HG02623 (cell line): ENCODE data around the gene ZBTB7C.
A peak's percentile ranks its signal among the peaks of the same experiment; 100 is the strongest.

Experiments
- ATAC-seq: cut with Tn5 transposase; IDR thresholded peaks from one replicate; pipeline ENCODE4 v1.9.1; 2021; ENCODE audit warnings: moderate library complexity; ENCODE audit not compliant: unreplicated experiment

ZBTB7C gene

GRCh38 chr18:48418539-48419276 lies 9.5 kb upstream of the ZBTB7C start:
- ATAC-seq: no peak

GRCh38 chr18:48417985-48418384 lies 8.8 kb upstream of the ZBTB7C start:
- ATAC-seq: no peak

DNA sequence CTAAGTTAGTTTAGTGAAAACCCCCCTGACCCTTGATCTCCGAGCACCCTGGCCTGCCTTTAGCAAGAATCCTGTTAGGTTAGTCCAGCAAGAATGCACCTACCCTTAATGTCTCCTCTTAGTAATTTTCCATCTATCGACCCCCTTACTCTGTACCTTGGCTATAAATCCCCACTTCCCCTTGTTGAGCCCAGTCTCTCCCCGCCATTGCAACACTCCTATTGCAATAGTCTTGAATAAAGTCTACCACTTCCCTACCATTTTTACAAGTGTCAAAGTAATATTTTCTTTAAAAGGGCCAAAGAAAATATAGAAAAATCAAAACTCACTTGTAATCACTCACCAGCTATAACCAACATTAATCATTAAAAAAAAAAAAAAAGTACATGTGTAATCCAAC lies 4.2 kb upstream of the ZBTB7C start:
- ATAC-seq: no peak

- ATAC-seq: no peak
These were observed 3.3 kb upstream of the ZBTB7C start for GRCh38 chr18:48412339-48412929.

DNA sequence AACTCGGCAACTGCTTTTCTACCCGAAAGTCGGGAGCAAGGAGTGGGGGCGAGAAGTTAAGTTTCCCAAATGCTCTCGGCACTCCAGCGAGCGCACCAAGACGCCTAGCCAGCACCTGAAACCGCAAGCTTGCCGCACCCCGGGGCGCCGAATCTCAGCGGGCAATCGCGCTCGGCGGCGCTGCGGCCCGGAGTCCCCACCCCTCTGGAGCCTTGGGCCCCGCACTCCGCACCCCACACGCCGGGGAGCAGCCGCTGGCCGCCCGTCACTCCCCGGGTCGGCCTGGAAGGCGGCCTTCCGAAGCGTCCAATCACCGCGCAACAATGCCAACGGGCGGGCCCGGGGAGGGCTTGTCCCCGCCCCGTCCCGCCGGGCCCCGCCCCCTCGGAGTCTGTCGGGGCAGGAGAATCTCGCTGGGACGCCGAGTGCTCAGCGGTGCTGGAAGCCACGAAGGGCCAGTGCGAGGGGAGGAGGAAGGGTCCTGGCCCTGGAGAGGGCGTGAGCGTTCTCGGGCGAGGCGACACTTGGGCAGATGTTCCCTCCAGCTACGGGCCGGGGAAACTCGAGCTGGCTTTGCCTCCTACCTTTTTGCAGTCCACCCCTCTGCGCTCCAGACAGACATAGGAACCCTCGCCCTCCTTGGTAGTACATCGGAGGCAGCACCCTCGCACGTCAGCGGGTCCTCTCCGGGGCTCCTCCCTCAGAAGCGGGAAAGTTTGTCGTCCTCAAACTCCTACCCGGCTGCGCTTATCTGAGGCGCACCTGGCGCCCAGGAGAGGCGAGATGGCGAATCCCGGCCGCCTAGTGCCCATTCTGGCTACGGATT lies 1.1 kb upstream of the ZBTB7C start:
- peak; percentile 94 for ATAC-seq

- ATAC-seq: no peak
These were observed 460 bp upstream of the ZBTB7C start for GRCh38 chr18:48409591-48410094.

DNA sequence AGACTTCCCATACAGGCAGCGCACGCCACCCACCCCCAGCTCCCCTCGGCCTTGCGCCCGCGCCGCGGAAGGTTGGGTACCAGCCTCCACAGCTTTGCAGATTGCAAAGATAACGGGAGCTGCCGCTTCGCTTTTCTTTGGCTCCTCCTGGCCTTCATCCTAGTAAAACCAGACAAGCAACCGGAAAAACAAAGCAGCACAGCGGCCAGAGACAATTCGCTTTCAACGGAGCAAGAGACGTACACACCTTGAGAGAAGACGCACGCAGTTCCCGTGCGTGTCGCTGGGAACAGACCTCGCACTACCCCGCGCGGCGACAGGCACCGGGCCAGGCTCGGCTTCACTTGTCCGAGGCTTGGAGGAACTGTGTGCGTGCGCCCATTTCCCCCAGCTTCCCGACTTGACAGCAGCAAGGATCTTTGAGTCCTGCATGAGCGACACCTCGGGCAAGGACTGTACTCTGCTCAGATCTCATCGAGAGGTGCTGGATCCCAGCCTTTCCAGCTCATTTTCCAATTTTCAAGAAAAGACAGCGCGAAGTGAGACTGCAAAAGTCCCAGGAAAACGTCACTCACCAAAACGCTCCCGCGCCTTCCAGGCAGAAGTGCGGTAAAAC lies 964 bp downstream of the ZBTB7C start:
- no peak for ATAC-seq

DNA sequence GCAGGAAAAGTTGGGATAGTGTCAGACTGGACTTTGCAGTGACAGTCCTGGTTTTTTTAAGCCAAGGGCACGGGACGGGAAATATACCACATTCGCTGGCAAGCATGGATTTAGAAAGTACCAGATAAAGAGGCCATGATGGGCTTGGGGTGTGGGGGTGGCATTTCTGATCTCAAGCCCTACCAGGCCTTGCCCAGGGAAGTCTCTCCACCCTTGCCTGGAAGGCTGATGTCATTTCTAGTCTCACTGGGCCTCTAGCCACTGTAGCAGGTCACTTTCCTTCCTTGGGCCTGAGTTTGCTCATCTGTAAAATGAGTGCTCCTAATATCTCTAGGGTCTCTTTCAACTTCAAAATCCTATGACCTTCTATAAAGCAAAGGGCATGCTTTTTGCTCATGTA lies 1.8 kb downstream of the ZBTB7C start:
- ATAC-seq: no peak

DNA sequence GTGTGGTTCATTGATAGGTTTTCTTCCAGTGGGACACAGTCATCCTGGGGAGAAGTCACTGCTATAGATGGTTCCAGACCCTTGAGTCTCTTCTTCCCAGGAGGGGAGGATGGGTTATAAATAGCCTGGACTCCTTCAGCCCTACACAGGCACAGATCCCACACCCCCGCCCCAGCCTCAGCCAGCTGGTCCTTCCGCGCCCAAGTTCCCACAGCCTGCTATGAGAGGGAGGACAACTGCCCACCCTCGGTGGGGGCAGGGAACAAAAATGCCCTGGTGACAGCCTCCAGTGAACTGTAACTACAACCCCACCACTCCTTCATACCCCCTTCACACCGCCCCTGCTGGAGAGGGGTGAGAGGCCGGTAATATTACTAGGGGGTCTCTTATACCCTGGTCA lies 3.2 kb downstream of the ZBTB7C start:
- ATAC-seq: no peak

DNA sequence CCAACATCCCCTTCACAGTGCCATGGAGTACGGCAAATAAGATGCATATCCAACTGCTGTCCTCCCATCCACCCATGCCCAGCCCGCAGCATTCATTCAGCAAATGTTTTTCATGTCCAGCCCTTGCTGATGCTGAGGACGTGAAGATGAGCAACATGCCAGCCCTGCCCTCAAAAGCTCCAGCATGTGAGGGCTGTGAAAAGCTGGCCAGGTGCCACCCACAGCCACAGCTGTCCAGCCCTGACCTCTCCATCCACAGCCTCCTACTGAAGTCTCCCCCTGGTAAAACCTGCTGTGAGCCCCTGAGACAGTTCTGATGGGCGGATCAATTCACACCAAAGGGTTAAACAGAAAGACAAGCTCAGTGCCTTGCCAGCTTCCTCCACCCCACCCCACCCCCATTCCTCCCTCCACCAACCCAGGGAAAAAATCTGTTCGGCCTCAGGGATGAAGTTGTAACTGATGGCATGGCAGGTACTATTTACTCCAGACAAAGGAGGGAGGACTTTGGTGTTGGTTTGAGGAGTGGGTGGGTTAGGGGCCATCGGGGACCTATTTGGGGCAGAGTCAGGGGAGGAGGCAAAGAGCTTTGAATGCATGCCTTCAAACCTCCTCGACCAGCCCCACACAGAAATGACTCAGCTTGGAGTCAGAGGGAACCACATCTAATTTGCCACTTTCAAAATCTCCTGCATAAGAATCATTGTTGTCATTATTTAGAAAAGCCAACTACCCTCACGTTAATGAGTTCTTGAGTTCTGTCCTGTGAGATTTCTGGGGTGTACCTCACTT lies 4.3 kb downstream of the ZBTB7C start:
- no peak for ATAC-seq

- ATAC-seq: no peak
These were observed 6.2 kb downstream of the ZBTB7C start for GRCh38 chr18:48402953-48403352.

DNA sequence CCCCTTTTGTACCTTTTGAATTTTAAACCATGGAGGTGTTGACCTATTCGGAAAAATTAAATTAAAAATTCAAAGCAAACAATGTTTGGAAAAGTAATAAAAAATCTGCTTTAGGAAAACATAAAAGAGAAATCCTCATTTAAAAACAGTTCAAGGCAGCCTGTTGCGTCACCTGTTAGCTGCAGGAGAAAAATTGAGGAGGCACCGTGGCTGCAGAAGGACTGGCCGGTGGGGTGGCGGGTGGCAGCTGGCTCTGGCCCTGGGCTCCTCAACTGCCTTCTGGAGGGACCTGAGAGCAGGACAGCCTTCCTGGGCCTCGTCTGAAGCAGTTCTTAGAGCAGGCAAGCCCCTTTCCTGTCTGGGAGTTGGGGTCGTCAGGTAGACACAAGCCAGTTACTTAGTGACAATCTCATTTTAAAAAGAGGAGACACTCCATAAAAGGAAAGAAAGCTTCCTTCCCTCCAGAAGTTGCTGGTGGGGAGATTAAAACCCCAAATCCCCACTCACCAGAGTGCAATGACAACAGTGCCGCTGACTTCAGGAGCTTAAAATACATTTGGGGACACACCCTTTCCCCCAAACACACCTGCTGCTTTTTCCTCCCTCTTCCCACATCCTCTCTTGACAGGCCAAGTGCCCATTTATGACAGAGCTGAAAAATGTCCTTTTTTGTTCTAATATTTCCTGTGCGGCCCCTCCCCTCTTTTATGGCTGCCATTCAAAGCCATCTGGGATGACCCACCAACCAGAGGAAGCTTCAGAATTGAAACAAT lies 9.7 kb downstream of the ZBTB7C start:
- no peak for ATAC-seq

GRCh38 chr18:48398074-48398473 lies 11.1 kb downstream of the ZBTB7C start:
- no peak for ATAC-seq

DNA sequence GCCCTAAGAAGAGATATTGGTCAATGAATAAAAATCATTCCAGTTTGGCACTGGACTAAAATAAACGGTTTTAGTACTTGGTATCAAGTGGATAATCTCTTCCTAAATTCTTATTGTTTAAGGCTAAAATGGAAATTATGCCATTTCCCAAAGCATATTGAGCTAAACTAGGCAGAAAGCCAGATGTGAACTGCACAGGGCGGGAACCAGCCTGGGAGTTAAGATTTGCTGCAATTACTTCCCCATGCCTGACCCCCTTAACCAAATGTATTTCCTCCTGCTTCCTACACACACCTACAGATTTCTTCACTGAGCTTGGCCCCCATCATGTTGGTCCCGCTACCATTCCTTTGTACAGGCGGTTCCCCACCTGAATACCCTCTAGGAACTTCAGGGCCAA lies 12.2 kb downstream of the ZBTB7C start:
- ATAC-seq: no peak

GRCh38 chr18:48396561-48396960 lies 12.6 kb downstream of the ZBTB7C start:
- no peak for ATAC-seq

DNA sequence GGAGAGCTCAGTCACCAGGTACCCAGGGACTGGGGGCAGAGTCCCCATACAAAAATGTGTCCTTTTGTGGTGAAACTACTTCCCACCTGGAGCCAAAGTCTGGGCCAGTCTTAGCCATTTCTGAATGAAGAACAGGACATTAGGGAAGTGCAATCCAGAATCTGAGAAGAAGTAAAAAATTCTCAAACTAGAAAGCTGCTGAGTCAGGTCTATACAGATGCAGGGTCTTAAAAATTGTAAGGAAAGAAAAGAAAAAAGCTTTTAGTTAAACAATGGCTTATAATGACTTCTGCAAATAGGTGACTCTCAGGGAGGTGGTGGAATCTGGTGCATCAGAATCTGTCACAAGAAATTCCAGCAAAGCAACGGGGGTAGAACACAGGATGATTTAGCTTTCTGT lies 13.5 kb downstream of the ZBTB7C start:
- no peak for ATAC-seq

DNA sequence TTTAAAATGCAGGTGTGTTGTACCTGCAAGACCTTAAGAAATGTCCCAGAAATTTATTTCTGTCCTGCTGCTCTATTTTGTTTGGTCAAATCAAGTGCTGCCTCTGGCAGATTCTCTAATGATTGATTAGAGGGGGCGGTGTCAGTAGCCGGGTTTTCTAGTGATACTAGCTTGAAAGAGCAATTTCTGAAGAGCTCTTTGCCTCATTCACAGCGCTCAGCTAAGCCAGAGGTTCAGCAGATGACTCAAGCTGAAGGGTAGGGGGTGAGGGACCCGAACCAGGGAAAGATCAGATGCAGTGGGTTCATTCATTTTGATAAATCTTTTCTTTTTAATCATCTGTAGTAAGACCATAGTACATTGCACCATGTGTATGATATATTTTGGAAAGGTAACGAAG lies 15.0 kb downstream of the ZBTB7C start:
- no peak for ATAC-seq

DNA sequence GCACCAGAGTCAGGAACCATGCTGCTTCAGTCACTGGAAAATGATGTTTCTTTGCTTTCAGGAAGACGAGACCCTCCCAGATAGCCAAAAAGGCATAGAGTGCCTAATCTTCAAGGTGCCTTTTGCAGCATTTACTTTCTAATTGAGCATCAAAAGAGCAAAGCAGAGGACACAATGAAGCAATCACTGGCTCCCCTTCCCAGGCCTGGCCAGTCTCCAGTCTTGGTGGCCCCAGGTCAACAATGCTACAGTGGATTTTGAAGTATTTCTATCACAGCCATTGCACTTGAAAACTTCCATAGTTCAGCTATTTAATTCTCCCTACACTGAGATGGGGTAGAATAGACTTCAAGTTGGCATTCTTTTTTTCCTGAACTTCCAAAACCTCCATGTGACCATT lies 15.4 kb downstream of the ZBTB7C start:
- ATAC-seq: no peak

- no peak for ATAC-seq
These were observed 16.0 kb downstream of the ZBTB7C start for GRCh38 chr18:48393170-48393569.

GRCh38 chr18:48392268-48392667 lies 16.9 kb downstream of the ZBTB7C start:
- no peak for ATAC-seq
